CD4-positive, alpha-beta T cell treated with Interleukin-17A for 4 hours (primary cell): ENCODE measurements around the gene ADPRHL1.

ENCODE experiments used
- DNase-seq: peaks from one replicate; pipeline ENCODE4 v3.0.0-alpha.2; 2020; ENCODE audit warnings: mixed read lengths

ADPRHL1 gene

GRCh38 chr13:113430378-113431110 is 22.7 kb downstream of the ADPRHL1 start:
- no peak for DNase-seq

GRCh38 chr13:113429608-113429985 is 23.7 kb downstream of the ADPRHL1 start:
- DNase-seq = no peak

- DNase-seq = no peak
Measured at GRCh38 chr13:113428871-113429607, 24.2 kb downstream of the ADPRHL1 start.

GRCh38 chr13:113428469-113428865 is 24.8 kb downstream of the ADPRHL1 start:
- no peak for DNase-seq

GRCh38 chr13:113427562-113428468 is 25.5 kb downstream of the ADPRHL1 start:
- no peak for DNase-seq

GRCh38 chr13:113426591-113426986 is 26.7 kb downstream of the ADPRHL1 start:
- no peak for DNase-seq

- DNase-seq = no peak
Measured at GRCh38 chr13:113425941-113426590, 27.2 kb downstream of the ADPRHL1 start.

GRCh38 chr13:113423520-113424163 is 29.6 kb downstream of the ADPRHL1 start:
- no peak for DNase-seq

- DNase-seq = no peak
Measured at GRCh38 chr13:113422807-113423519, 30.3 kb downstream of the ADPRHL1 start.

GRCh38 chr13:113421673-113422270 is 31.5 kb downstream of the ADPRHL1 start:
- no peak for DNase-seq

- no peak for DNase-seq
Measured at GRCh38 chr13:113420833-113421600, 32.3 kb downstream of the ADPRHL1 start.

- DNase-seq = no peak
Measured at GRCh38 chr13:113420232-113420631, 33.1 kb downstream of the ADPRHL1 start.

- DNase-seq = no peak
Measured at GRCh38 chr13:113419531-113420193, 33.6 kb downstream of the ADPRHL1 start.

- no peak for DNase-seq
Measured at GRCh38 chr13:113418722-113419049, 34.6 kb downstream of the ADPRHL1 start.

- DNase-seq = no peak
Measured at GRCh38 chr13:113417836-113418721, 35.2 kb downstream of the ADPRHL1 start.

- DNase-seq = no peak
Measured at GRCh38 chr13:113417008-113417751, 36.1 kb downstream of the ADPRHL1 start.

GRCh38 chr13:113415825-113416224 is 37.5 kb downstream of the ADPRHL1 start:
- no peak for DNase-seq

- DNase-seq = no peak
Measured at GRCh38 chr13:113415032-113415431, 38.3 kb downstream of the ADPRHL1 start.
